HCEC 1CT (cell line): Measurements from ENCODE around the gene SUSD3.

ENCODE experiments used
- DNase-seq: peaks from one replicate; pipeline ENCODE4 v3.0.0-alpha.2; 2017

SUSD3 gene

DNA sequence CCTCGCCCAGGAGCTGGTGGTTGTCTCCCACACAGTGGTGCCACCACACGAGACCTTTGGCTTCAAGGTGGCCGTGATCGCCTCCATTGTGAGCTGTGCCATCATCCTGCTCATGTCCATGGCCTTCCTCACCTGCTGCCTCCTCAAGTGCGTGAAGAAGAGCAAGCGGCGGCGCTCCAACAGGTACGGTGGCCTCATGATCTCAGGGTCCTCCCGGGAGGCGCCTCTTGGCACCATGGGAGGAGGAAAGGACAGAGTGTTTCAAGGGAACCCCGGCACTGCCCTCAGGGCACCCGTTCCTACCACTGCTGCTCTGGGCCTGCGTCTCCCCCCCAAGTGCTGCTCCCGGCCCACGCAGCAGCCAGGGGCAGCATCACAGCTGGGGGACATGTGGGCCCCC is 19.3 kb downstream of the SUSD3 start:
- DNase-seq: no peak

DNA sequence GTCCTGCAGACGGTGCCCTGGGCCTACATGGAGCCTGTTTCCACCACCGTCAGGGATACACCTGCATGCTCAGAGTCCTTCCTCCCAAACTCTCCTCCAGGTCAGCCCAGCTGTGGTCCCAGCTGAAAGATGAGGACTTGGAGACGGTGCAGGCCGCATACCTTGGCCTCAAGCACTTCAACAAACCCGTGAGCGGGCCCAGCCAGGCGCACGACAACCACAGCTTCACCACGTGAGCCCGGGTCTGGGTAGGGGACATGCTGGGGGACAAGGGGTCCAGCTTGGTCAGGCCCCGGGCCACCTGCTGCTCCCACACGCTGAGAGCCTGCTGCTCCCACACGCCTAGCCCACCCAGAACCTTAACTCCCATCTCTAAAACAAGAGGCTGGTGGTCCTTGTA is 20.9 kb downstream of the SUSD3 start:
- DNase-seq: no peak

DNA sequence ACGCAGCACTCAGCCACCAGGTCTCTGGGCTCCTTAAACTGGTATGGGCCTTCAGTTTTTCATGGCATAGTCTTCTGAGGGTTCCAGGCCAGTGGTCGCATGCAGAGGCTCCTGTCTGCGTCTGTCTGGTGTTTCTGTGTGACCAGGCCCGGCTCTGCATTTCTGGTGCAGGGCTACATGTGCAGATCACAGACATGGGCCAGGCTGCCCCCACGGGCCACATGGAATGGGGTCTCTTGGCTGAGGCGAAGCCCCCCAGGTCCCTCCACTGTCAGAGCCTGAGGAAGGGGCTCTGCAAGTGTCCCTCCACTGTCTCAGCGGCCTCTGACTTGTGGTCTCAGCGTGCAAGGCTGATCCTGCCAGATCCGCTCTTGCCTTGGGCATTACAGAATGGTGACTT is 21.9 kb downstream of the SUSD3 start:
- no peak for DNase-seq

DNA sequence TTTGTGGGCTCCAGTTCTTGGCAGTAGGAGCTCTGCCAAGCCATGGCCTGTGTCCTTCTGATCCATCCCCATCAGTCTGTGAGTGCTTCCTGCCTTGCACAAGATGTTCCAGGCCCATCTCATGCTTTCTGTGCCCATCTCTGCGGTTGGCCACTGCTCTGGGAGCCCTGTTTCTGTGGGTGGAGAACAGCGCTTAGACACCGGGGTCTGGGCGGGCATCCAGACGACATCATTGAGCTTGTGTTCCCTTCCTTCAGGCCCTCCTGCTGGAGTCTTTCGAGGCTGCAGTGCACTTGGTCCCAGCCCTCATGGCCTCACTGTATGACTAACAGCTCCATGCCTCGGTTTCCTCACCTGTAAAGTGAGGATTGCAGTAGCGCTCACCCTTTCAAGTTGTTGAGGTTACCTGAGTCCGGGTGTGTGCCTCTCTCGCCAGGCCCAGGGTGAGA is 22.6 kb downstream of the SUSD3 start:
- DNase-seq: no peak

DNA sequence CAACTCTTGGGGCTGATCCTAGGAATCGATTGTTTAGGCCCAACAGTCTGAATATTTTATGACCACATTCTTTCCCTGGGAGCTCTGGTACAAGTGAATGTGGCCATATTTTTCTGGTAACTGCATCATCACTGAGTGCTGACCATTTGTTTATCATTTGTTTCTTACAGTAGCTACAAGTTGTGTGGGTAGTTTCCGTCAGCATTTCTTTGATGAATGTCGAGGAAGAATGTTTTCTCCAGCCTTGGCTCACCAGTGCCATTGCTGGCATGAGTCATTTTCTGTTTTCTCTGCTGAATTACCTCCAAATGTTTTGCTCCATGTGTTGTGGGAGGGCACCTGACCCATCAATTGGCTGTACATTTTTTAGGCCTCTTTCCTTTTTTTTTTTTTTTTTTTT is 23.4 kb downstream of the SUSD3 start:
- peak; percentile 45 for DNase-seq

DNA sequence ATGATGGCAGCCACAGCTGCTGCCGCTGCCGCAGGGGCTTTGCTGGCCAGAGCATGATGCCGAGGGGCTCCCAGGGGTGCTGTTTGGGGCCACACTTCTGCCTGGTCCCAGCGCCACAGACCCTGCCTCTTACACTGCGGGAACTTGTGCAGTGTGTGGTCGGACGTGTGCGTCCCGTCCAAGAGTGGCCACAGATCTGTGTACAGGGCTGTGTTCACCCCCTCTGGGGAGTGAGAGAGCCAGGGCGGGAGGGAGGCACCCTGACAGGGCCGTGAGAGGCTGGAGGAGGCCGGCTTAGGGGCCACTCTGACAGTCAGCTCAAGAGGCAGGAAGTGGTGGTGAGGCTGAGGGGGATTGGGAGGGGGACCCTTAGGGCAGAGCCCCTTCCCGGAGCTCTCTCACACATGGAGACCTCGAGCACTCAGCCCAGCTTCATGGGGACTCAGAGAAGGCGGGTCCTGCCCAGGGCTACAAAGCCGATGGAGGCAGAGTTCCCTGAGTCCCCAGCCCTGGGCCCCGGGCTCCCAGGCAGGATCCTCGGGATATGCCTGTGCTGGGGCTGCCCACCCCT is 24.4 kb downstream of the SUSD3 start:
- no peak for DNase-seq

DNA sequence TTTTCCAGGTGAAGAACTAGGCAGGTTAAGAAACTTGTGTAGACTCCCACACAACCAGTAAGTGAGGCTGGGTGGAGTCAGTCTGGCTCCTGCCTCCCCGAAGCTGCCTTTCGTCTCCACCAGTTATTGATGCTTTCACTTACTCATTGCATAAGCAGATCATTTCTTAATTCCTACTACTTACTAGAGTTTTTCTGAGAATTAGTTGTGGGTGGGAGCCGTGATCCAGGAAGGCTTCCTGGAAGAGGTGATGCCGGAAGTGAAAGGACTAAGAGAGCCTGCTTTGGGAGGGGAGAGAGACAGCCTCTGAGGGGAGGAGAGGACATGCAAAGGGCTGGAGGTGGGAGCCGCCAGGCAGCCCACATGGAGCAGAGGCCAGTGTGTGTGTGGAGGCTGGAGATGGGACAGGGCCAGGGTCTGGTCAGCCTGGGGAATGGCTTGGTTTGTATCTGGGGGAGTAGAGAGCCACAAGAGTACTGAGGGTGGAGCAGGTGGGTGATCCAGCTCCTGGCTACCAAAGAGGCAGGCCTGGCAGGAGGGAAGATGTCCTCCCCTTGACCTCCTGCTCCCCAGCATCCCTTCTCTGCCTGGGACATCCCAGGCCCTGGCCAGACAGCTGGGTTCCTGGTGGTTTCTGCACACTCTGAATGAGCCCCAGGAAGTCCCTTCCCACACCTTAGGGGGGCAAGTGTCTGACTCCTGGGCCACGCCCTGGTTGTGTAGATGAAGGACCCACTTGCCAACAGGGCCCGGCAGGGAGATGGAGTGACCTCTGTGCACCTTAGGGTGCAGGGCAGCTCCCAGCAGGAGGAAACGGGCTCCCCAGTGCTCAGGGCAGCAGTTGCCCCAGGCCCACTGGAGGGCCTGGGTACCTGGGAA is 25.3 kb downstream of the SUSD3 start:
- DNase-seq: no peak

DNA sequence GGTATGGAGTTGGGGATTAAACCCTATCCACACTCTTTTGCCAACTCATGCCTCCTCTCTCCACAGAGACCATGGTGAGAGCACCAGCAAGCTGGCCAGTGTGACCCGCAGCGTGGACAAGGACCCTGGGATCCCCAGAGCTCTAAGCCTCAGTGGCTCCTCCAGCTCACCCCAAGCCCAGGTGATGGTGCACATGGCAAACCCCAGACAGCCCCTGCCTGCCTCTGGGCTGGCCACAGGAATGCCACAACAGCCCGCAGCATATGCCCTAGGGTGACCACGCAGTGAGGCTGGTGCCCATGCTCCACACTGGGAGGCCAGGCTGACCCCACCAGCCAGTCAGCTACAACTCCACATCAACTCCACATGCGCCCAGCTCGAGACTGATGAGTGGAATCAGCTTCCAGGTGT is 26.0 kb downstream of the SUSD3 start:
- DNase-seq: no peak

DNA sequence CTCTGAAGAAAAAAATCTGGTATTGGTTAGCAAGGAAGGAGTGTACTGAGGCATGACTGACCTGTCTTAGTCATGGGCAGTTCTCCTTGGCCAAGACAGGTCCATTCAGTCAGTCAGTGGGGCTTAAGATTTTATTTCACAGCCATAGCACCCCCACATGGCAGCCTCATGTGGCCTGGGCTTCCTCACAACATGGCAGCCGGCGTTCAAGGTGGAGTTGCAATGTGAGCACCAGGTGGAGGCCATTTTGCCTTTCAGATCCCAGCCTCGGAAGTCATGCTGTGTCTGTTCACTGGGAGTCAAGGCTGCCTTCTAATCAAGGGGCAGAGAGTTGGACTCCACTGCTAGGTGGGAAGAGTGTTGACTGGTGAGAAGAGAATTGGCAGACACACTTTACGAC is 27.2 kb downstream of the SUSD3 start:
- DNase-seq: no peak

DNA sequence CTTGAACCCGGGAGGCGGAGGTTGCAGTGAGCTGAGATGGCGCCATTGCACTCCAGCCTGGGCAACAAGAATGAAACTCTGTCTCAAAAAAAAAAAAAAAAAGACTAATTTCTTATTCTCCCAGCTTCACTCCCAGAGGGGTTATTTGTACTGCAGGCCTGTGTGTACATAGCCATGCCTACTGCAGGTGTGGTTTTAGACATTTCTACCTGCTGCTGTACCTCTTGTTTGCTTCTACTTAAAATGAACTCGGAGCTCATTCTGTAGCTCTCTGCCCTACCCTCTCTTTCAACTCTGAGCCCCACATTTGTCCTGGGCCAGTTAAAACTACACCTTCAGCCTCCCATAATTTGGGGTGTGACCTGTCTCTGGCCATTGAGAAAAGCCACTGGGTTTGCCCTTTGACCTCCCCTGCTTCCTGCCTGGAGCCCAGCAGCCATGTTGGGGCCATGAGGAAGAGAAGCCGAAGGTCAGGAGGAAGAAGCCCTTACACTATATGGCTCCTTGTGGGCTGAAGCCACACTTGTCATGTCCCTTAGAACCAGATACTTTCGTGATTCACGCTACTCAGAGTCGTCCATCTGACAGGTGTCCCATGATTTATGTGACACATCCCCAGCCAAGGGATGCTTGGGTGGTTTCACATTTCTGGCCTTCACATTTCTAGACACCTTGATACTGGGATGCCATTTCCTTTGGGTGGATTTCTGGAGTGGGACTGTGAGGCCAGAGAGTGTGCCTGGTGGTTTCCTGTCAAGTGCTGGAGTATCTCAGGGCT is 28.1 kb downstream of the SUSD3 start:
- no peak for DNase-seq

DNA sequence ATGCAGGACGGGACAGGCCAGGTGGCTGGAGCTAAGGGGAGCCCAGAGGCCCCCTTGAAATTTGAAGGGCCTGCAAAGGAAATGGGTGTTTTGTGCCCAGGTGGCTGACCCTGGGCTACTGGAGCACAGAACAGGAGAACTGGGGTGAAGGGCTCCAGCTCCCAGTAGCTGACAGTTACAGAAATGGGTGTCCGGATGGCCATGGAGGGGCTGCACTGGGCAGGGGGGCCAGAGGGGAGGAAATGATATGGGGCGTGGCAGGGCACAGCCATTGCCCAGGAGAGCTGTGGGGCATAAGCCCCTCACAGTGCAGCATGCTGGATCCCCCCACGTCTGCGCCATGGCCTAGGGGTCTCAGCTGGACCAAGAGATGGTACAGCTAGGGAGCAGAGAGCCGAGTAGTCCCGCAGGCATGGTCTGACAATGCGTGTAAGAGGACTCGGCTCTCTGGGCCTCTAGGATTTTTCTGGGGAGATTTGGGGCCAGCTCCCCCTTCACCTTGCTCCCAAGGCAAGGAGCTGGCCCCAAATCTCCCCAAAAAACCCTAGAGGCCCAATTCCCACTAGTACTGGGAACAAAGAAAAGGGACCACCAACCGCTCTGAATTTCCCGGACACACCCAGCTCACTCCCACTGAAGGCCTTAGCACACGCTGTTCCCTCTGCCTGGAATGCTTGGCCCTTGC is 29.6 kb downstream of the SUSD3 start:
- no peak for DNase-seq

DNA sequence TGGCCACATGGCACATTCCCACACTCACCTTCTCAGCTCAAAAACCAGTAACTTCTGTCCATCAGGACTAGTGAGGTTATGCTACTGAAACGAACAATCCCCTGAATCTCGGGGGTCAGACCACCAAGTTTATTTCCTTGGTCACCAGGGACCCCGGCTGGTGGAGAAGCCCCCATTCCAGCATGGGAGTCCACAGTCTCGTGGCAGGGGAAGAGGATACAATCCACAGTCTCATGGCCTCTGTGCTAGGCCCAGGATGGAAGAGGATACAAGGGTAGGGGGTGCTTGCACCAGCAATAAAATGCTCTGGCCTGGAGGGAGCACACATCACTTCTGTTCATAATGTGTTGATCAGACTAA is 30.1 kb downstream of the SUSD3 start:
- DNase-seq: no peak

DNA sequence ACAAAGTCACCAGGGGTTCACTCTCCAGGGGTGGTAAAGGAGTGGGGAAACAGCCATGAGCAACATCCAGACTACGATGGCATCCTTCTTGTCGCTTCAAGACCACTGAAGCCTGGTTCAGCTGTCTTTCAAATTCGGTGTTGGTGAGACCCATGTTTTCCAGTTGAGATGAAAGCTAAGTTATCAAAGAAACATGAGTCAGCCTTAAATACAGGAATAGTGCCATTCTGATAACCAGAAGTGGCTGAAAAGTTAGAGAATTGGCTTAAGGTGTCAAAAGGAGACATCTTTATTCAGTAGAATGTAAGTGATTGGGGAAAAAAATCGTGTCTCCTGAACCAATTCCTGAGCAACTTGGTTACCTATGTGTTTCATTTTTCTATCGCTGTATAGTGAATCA is 30.5 kb downstream of the SUSD3 start:
- DNase-seq: no peak

DNA sequence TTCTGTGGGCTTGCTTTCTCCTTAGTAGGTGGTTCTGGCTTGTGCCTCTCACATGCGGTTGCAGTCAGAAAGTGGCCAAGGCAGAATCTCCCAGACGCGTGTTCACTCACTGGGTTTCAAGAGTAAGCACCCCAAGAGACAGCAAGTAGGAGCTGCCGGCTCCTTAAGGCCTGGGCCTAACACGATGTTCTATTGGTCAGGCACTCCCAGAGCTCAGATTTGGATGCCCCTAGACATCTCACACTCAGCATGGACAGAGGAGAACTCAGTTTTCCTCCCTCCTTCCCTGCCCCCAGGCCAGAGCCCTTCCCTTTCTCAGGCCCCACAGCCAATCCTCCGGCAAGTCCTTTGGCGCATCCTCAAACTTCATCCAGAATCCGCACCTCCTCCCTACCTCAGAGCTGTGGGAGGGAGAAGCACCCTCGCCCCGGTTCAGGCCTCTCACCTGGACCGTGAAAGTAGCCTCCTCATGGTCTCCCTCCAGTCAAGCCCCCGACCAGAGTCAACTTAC is 31.0 kb downstream of the SUSD3 start:
- DNase-seq: no peak

DNA sequence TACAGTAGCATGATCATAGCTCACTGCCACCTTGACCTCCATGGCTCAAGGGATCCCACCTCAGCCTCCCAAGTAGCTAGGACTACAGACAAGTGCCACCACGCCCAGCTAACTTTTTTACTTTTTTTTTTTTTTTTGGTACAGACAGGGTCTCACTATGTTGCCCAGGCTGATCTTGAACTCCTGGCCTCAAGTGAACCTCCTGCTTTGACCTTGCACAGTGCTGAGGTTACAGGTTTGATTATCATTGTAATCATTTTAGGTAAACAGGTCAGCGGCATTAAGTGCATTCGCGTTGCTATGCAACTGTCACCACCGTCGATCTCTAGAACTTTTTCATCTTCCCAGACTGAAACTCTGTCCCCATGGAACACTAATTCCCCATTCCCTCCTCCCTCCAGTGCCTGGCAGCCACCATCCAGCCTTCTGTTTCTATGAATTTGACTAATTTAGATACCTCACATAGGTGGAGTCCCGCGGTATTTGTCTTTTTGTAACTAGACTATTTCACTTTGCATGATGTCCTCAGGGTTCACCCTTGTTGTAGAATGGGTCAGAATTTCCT is 31.7 kb downstream of the SUSD3 start:
- no peak for DNase-seq

DNA sequence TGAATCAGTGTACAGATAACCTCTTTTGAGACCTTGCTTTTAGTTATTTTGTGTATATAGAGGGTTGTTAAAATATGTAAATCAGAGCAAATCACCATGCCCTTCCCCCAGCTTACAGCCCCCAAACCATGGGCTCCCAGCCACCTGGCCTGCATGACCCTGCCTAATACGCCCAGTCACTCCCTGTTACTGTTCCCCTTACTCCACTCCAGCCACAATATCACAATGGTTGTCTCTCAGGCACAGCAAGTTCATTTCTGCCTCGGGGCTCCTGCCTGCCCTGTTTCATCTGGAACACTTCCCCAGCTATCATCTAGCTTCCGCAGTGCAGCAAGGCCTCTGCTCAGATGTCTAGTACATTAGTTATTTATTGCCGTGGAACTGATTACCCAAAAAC is 32.6 kb downstream of the SUSD3 start:
- DNase-seq: no peak

DNA sequence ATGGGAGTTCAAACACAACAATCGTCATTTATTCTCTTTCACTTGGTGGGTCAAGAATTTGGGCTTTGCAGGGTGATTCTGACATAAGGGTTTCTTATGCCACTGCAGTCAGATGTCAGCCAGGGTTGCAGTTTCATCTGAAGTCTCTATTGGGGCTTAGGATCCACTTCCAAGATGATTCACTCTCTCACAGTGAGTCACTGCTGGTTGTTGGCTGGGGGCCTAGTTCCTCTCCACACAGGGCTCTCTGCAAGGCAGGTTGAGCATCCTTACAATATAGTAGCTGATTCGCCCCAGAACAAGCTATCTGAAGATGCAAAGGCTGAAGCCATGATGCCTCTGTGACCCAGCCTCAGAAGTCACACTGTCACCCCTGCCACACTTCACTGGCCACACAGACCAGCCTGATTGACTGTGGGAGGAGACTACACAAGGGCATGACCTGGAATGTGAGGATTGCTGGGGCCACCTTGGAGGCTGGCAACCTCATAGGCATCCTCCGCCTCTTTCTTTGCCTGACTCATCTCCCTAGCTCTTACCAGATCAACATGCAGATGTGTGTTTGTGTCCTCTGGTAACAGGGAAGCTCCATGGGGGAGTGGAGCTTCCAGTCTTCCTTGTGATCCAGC is 33.1 kb downstream of the SUSD3 start:
- peak; percentile 80 for DNase-seq

DNA sequence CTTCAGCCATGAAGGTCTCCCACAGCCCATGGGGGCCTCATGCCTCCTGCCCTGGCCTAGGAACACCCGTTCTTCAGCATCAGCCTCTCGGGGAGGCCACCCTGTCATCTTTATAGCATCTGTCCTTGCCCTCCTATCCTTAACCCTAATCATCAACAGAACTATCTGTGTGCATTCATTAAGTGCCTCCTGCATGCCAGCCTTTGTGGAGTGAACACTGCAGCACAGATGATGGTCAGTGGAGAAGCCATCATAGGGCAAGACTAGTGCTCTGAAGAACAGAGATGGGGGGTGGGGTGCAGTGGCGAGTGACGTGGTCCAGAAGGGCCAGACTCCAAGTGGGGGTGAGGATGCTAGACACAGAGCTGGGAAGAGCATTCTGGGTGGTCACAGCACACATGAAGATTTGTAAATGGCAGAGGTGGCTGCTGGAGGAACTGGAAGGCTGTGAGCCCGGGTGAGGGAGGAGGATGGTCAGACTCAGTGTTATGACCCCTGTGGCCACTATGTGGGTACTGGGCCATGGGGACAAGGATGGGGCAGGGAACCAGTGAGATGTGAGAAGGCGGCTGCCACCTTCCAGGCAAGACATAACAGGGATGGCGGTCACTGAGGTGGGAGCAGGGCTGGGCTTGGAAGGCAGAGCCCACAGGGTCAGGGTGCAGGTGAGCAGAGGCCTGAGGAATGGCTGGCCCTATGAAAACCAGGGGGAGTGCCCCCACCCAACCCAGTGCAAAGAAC is 33.9 kb downstream of the SUSD3 start:
- DNase-seq: no peak

DNA sequence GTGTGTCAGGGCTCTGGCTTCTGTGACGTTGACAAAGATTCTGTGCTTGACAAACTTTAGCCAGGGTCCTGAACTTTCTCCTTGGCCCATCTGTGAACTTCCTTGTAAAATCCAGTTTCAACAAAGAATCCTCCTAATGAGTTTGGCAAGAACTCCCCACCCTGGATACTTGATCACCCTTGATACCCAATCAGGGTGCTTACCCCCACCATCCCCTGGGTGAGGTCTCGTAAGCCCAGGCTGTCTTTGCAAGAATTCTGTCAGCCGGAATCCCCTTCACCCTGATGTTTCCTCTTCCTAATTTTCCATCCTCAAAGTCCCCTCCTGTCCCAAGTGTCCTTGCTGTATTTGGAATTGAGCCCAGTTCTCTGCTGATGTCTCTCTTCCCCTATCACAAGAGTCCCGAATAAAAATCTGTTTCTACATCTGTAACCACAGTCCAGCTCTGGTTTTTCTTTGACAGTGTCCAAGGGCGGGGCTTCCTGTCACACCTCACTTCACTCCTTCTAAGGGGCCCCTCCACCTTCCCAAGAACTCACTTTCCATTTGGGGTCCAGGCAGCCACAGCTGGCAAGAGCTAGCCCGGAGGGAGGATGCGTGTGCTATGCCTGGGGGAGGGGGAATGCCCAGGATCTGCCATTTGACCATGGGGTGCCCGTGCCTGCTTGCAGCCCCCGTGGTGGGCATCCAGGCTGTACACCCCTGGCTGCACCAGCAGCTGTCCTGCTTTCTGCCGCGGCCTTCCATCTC is 34.8 kb downstream of the SUSD3 start:
- DNase-seq: no peak

DNA sequence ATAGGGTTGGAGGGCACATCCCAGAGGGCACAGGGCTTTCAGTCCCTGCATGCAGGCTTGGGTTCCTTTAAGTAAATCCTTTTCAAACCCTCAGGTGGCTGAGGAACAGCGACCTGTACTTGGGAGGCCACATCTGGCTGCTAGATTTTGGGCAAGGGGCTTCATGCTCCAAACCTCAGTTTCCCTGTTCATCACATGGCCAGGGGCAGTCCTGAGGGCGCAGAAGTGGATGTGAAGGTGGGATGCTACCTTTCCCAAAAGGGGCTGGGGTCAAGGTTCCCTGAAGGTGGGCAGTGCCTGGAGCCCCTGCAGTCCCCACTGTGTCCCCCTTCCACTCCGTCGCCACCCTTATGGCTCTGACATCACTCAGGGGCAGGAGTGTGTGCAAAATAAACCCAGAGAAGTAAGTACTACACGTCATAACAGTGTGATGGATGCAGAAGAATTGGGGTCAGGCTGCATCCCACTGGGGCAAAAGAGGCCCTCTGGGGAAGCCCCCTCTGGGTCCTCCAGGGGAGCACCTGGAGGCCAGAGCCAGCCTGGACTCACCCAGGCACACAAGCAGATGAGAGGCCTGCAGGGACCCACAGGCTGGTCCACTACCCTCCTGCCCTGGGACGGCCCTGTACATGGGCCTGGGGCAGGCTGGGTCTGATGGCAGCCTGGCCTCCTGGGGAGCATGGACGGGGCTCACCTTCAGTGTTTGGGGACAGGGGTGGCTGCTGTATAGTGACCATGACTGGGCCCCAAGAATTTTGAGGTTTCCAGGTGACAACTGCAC is 35.6 kb downstream of the SUSD3 start:
- no peak for DNase-seq
